A549 (cell line): ENCODE data around the gene KSR1. TPM values are rescaled to one million over a fixed set of nuclear protein-coding genes. Genes with fewer than 3 reads are reported as not detected.
A peak's percentile ranks its signal among the peaks of the same experiment; 100 is the strongest.

Experiments used
- ATAC-seq, 2 experiments: fragments of 200-7000 bp in 1 of 2; fragments of >200 bp in 1 of 2; cut with Nextera tagmentation in 1 of 2; cut with Tn5 transposase in 1 of 2; 3 replicates each; pipeline versions ENCODE4 v1.8.0 to v1.9.1; 2018 to 2020; ENCODE audit warnings: mild to moderate bottlenecking in 1 of 2, moderate library complexity in 1 of 2
- CTCF ChIA-PET: fragments of 300-600 bp; sonication (Branson Sonifier 250); formaldehyde crosslinking; extraction: SDS; loops from one replicate; lab custom pipeline; 2021; ENCODE audit warnings: antibody characterized with exemption, inconsistent platforms; lab: Yijun Ruan, JAX
- POLR2A ChIA-PET: fragments of 350-600 bp; formaldehyde crosslinking; extraction: SDS; loops from one replicate; lab custom pipeline; 2021; ENCODE audit warnings: antibody characterized with exemption, inconsistent platforms; lab: Yijun Ruan, JAX
- DNase-seq, 2 experiments: peaks; one replicate each; pipeline versions ENCODE4 v3.0.0 to v3.0.0-alpha.2; 2011 to 2016; ENCODE audit warnings: low read depth in 1 of 2, low spot score in 1 of 2
- FAIRE-seq: peaks from 2 replicates; lab custom pipeline; 2011; peaks lifted over from hg19 to GRCh38; lab: Jason Lieb, UNC
- H3K27ac ChIP-seq, 2 experiments: fragments of >200 bp; sonication (Bioruptor Twin); formaldehyde crosslinking; 3 replicates each; pipeline ENCODE4 v1.5.1; 2016 to 2017
- H3K4me1 ChIP-seq: fragments of >200 bp; sonication (Bioruptor Twin); formaldehyde crosslinking; 3 replicates; pipeline ENCODE4 v1.6.1; 2016
- H3K4me2 ChIP-seq: fragments of >200 bp; sonication (Bioruptor Twin); formaldehyde crosslinking; 3 replicates; pipeline ENCODE4 v1.6.1; 2016
- H3K4me3 ChIP-seq: fragments of >200 bp; sonication (Bioruptor Twin); formaldehyde crosslinking; 3 replicates; pipeline ENCODE4 v1.5.1; 2016
- H3K9me3 ChIP-seq: fragments of >200 bp; sonication (Bioruptor Twin); formaldehyde crosslinking; 3 replicates; pipeline ENCODE4 v1.6.1; 2016
- BHLHE40 ChIP-seq: IDR thresholded peaks from 2 replicates; pipeline ENCODE4 v1.6.1; 2012; ENCODE audit warnings: low read depth, low read length, inconsistent platforms
- CBX2 ChIP-seq: fragments of 200-600 bp; sonication (generic); IDR thresholded peaks from 2 replicates; pipeline ENCODE4 v1.6.1; 2016; ENCODE audit warnings: low read depth, mild to moderate bottlenecking, borderline replicate concordance
- CEBPB ChIP-seq, 2 experiments: fragments of >200 bp in 1 of 2; sonication (Bioruptor Twin) in 1 of 2; formaldehyde crosslinking in 1 of 2; IDR thresholded peaks; 2 replicates each; pipeline ENCODE4 v1.6.1; 2012 to 2016
- EHMT2 ChIP-seq: fragments of 200-600 bp; sonication (generic); IDR thresholded peaks from 2 replicates; pipeline ENCODE4 v1.6.1; 2016; ENCODE audit warnings: antibody characterized with exemption, low read depth, mild to moderate bottlenecking, moderate library complexity
- ESRRA ChIP-seq: fragments of 150-350 bp; IDR thresholded peaks from 2 replicates; pipeline ENCODE4 v1.6.1; 2014; ENCODE audit warnings: mild to moderate bottlenecking, low read length, borderline replicate concordance
- HDAC2 ChIP-seq: fragments of 200-600 bp; sonication (generic); IDR thresholded peaks from 2 replicates; pipeline ENCODE4 v1.6.1; 2016
- HMGXB4 ChIP-seq: fragments of 250-450 bp; sonication (Bioruptor Pico); IDR thresholded peaks from 2 replicates; pipeline ENCODE4 v1.5.0; 2021; ENCODE audit warnings: mild to moderate bottlenecking, moderate library complexity, borderline replicate concordance
- JUNB ChIP-seq: fragments of >200 bp; sonication (Bioruptor Twin); formaldehyde crosslinking; IDR thresholded peaks from 2 replicates; pipeline ENCODE4 v1.6.1; 2016
- MAFK ChIP-seq: fragments of 450-650 bp; IDR thresholded peaks from 2 replicates; pipeline ENCODE4 v1.6.1; 2014; ENCODE audit not compliant: partially characterized antibody
- MAX ChIP-seq: IDR thresholded peaks from 2 replicates; pipeline ENCODE4 v1.6.1; 2012
- NPAS2 ChIP-seq: fragments of 250-450 bp; sonication (Bioruptor Pico); IDR thresholded peaks from 2 replicates; pipeline ENCODE4 v1.8.0; 2022; ENCODE audit warnings: mild to moderate bottlenecking, moderate library complexity, borderline replicate concordance
- RCOR1 ChIP-seq: fragments of 150-350 bp; IDR thresholded peaks from 2 replicates; pipeline ENCODE4 v1.6.1; 2014; ENCODE audit warnings: antibody characterized with exemption, low read length, low read depth
- SMC3 ChIP-seq: fragments of >200 bp; sonication (Bioruptor Twin); formaldehyde crosslinking; IDR thresholded peaks from 3 replicates; pipeline ENCODE4 v1.6.1; 2018; ENCODE audit warnings: inconsistent platforms
- TP53 ChIP-seq: fragments of 250-450 bp; sonication (Bioruptor Pico); IDR thresholded peaks from 2 replicates; pipeline ENCODE4 v1.5.0; 2021; ENCODE audit warnings: mild to moderate bottlenecking, moderate library complexity
- ZSCAN20 ChIP-seq: fragments of 250-450 bp; sonication (Bioruptor Pico); IDR thresholded peaks from 2 replicates; pipeline ENCODE4 v1.8.0; 2022; ENCODE audit warnings: mild to moderate bottlenecking, moderate library complexity
- WGBS: methylation state at CpG from one replicate; pipeline ENCODE4 v1.1.6; 2017; ENCODE audit errors: missing lambda C conversion rate; 5-methylcytosine and 5-hydroxymethylcytosine counted together
- polyA plus RNA-seq, 4 experiments: library from polyadenylated mRNA; depleted of rRNA in 3 of 4; stranded (reverse); fragments of >200 nt; fragmentation: RNase III in 1 of 4; extraction: RNeasy Plus Mini Kit Qiagen cat#74134 plus additional on column Dnase treatment in 1 of 4; gene quantifications; 2 replicates in 3 of 4; 3 replicates in 1 of 4; pipeline ENCODE4 v1.2.3, GENCODE V29; 2011 to 2017
- TF ChIP-seq, protein P1 (sequence below): fragments of 150-350 bp; IDR thresholded peaks from 2 replicates; pipeline ENCODE4 v1.6.1; 2014; ENCODE audit warnings: low read depth, mild to moderate bottlenecking, low read length
- TF ChIP-seq, protein P2 (sequence below): IDR thresholded peaks from 2 replicates; pipeline ENCODE4 v1.6.1; 2012
- TF ChIP-seq, protein P3 (sequence below): fragments of >200 bp; sonication (Bioruptor Twin); formaldehyde crosslinking; IDR thresholded peaks from 3 replicates; pipeline ENCODE4 v1.6.1; 2016

The KSR1 gene
- polyA plus RNA-seq, 2 of the 4 experiments (the other 2 are of a cell fraction): 13.3 to 14.6 TPM

- ChIA-PET POLR2A (no interaction called here), CTCF (interaction anchor here (1.0 to 24.7 kb wide), 3 partner anchors 13 to 118 kb away, joined by 3 to 575 read pairs (median 43); no protein-coding TSS in a partner anchor)
- Histone ChIP-seq H3K4me2 (no peak overlapping the region), H3K27ac (no peak overlapping the region), H3K4me1 (no peaks in the 10 kb centered on the region), H3K9me3 (no peaks in the 10 kb centered on the region), H3K4me3 (no peak overlapping the region)
- ATAC-seq (no peak), DNase-seq (no peak), FAIRE-seq (no peak)
- TF ChIP-seq RCOR1 (no peak), MAFK (peak; percentile 88)
- 95% methylated on average over 3 of the region's 3 CpGs for WGBS
These were observed 23.6 kb downstream of the KSR1 start for GRCh38 chr17:27479838-27480237.

DNA sequence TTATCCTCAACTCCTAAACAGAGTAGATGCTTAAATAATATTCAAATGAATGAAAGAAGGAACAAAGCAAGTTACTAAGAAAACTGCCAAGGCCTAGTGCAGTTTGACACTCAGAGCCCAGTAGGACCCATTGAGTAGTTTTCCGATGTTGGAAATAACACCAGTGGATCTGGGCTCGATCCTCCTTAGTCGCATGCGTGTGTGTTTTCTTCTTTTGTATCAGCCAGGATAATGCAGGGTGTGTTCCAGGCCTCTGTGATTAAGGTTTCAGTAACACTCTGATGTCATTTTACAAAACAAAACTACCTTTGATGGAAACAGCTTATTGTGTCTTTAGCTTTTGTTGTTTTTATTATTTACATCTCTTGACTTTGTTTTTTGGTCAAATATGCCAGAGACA lies 24.5 kb downstream of the KSR1 start:
- FAIRE-seq (no peak), DNase-seq (no peak), ATAC-seq (no peak)
- WGBS: 93% methylated on average over 4 of the region's 4 CpGs
- Histone ChIP-seq H3K4me2 (no peak overlapping the region), H3K4me3 (no peak overlapping the region), H3K9me3 (no peaks in the 10 kb centered on the region), H3K4me1 (peaks cover 8% of the 10 kb centered on the region), H3K27ac (no peak overlapping the region)
- POLR2A ChIA-PET: no interaction called here
- TF ChIP-seq BHLHE40 (no peak), ZSCAN20 (CRISPR knock-in tag) (no peak), JUNB (no peak), EHMT2 (no peak), MAX (no peak)
- CTCF ChIA-PET: interaction anchor here (0.7 to 24.7 kb wide), 4 partner anchors 12 to 413 kb away, joined by 3 to 575 read pairs (median 23); partner anchors contain the start of gene LYRM9

DNA sequence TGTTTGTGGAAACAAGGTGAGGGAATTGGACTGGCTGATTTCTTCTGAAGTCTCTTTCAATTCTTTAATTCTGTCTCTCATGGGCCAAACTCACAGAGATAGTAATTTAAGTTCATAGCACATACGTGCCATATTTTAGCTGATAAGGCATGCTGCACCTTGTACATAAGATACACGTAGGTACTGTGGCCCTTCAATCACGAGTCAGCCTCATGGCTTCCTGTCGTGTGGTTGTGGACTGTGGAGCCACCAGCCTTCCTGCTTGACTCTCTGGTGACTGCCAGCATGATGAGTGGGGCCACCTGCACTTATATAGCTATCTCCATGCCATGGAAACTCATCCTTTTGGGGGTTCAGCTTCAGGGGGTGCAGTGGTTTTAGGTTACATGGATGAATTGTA lies 25.1 kb downstream of the KSR1 start:
- POLR2A ChIA-PET: no interaction called here
- FAIRE-seq: no peak

More for the DNA sequence above, 25.1 kb downstream of the KSR1 start:
- CTCF ChIA-PET: interaction anchor here (1.3 to 24.7 kb wide), 4 partner anchors 12 to 169 kb away, joined by 3 to 575 read pairs (median 23); no protein-coding TSS in a partner anchor
- ATAC-seq (no peak), DNase-seq (no peak)
- H3K27ac ChIP-seq: no peak overlapping the region
- peaks cover 9% of the 10 kb centered on the region for H3K4me1 ChIP-seq
- H3K9me3 ChIP-seq: no peaks in the 10 kb centered on the region
- 87% methylated on average over 4 of the region's 4 CpGs for WGBS
- H3K4me3 ChIP-seq: no peak overlapping the region
- no peak overlapping the region for H3K4me2 ChIP-seq
- TF ChIP-seq HDAC2 (no peak), ESRRA (no peak), TP53 (CRISPR knock-in tag) (no peak), HMGXB4 (CRISPR knock-in tag) (no peak), NPAS2 (CRISPR knock-in tag) (no peak), CBX2 (no peak), SMC3 (no peak), CEBPB (IDR thresholded peaks at IDR 0.05) (no peak)
- TF ChIP-seq, protein P1, sequence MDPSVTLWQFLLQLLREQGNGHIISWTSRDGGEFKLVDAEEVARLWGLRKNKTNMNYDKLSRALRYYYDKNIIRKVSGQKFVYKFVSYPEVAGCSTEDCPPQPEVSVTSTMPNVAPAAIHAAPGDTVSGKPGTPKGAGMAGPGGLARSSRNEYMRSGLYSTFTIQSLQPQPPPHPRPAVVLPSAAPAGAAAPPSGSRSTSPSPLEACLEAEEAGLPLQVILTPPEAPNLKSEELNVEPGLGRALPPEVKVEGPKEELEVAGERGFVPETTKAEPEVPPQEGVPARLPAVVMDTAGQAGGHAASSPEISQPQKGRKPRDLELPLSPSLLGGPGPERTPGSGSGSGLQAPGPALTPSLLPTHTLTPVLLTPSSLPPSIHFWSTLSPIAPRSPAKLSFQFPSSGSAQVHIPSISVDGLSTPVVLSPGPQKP: no peak
- TF ChIP-seq, protein P2, sequence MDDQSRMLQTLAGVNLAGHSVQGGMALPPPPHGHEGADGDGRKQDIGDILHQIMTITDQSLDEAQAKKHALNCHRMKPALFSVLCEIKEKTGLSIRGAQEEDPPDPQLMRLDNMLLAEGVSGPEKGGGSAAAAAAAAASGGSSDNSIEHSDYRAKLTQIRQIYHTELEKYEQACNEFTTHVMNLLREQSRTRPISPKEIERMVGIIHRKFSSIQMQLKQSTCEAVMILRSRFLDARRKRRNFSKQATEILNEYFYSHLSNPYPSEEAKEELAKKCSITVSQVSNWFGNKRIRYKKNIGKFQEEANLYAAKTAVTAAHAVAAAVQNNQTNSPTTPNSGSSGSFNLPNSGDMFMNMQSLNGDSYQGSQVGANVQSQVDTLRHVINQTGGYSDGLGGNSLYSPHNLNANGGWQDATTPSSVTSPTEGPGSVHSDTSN: no peak
- TF ChIP-seq, protein P3, sequence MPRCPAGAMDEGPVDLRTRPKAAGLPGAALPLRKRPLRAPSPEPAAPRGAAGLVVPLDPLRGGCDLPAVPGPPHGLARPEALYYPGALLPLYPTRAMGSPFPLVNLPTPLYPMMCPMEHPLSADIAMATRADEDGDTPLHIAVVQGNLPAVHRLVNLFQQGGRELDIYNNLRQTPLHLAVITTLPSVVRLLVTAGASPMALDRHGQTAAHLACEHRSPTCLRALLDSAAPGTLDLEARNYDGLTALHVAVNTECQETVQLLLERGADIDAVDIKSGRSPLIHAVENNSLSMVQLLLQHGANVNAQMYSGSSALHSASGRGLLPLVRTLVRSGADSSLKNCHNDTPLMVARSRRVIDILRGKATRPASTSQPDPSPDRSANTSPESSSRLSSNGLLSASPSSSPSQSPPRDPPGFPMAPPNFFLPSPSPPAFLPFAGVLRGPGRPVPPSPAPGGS: no peak
